ENCODE results near the gene KLF16. TPM values are rescaled to one million over a fixed set of nuclear protein-coding genes. Genes with fewer than 3 reads are reported as not detected.
A peak's percentile ranks its signal among the peaks of the same experiment; 100 is the strongest.

Gene KLF16
- total RNA-seq, 4 donors from 2014 or later, result 9.0 to 18.3 (median 11.6) TPM

DNA sequence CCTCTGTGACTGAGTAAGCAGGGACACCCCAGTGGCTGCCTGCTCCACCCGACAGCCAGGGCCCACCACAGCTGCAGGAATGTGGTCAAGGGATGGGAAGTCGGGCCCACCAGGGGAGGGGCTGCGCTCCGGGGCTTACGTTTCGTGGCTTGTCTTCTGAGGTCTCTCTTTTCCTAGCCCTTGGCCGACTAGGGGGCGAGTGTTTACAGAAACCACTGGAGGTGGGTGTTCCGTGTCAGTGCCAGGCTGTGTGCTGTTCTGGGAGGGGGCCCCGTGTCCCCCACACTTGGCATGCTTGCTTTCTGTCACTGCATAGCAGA lies 46.3 kb upstream of the KLF16 start:
- peak overlapping the region in 1 of 4 donors; percentile 88 for H3K27ac ChIP-seq
- H3K36me3 ChIP-seq, result peaks cover 0 to 9% (median 2%) of the 10 kb centered on the region in 4 donors
- in situ Hi-C loops (cut with MboI; ENCODE audit: low pct_ligation_motif_present in 1 of 4, low pct_unique_long_range_greater_than_20kb in 1 of 4, low sequenced_read_pairs in 3 of 4), result no loop called here
- intact Hi-C loops (cut with DNase I; ENCODE audit: low total_unique reads), result no loop called here
- DNase-seq, result no peak
- no peaks in the 10 kb centered on the region for H3K9me3 ChIP-seq
- peaks cover 11 to 58% (median 48%) of the 10 kb centered on the region in 4 donors for H3K4me1 ChIP-seq
- no peak overlapping the region for H3K4me3 ChIP-seq
- WGBS, 2 donors (ENCODE audit: low coverage in 1 of 2), result 76% methylated on average over 10 of the region's 10 CpGs; no CpG with 5 or more reads in 1 of the 2 donors
- TF ChIP-seq, protein P1, sequence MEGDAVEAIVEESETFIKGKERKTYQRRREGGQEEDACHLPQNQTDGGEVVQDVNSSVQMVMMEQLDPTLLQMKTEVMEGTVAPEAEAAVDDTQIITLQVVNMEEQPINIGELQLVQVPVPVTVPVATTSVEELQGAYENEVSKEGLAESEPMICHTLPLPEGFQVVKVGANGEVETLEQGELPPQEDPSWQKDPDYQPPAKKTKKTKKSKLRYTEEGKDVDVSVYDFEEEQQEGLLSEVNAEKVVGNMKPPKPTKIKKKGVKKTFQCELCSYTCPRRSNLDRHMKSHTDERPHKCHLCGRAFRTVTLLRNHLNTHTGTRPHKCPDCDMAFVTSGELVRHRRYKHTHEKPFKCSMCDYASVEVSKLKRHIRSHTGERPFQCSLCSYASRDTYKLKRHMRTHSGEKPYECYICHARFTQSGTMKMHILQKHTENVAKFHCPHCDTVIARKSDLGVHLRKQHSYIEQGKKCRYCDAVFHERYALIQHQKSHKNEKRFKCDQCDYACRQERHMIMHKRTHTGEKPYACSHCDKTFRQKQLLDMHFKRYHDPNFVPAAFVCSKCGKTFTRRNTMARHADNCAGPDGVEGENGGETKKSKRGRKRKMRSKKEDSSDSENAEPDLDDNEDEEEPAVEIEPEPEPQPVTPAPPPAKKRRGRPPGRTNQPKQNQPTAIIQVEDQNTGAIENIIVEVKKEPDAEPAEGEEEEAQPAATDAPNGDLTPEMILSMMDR (IDR thresholded peaks at IDR 0.05), result no peak
- TF ChIP-seq POLR2AphosphoS5 (IDR thresholded peaks at IDR 0.05) (no peak), EP300 (IDR thresholded peaks at IDR 0.05; ENCODE audit: low read depth) (no peak), POLR2A (IDR thresholded peaks at IDR 0.05) (no peak)
- H3K27me3 ChIP-seq, result no peaks in the 10 kb centered on the region

DNA sequence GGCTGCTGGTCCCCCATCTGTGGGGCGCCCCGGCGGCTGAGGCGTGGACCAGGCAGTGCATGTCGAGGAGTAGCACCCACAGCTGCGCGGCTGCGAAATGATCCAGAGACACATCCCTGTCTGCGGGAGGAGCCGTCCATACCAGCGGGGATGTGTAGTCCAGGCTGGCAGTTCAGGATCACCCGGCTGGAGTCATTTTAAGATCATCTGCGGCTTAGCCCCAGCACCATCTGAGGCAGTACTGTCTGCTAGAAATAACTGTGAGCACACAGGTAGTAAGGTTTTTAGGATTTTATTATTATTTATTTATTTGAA lies 44.9 kb upstream of the KLF16 start:
- Histone ChIP-seq H3K9me3 (no peaks in the 10 kb centered on the region), H3K27me3 (no peaks in the 10 kb centered on the region), H3K27ac (peak overlapping the region; percentile 88 to 92 (median 92)), H3K4me3 (peak overlapping the region in 3 of 4 donors; percentile 7 to 48 (median 34)), H3K4me1 (peaks cover 11 to 61% (median 53%) of the 10 kb centered on the region in 4 donors), H3K36me3 (peaks cover 0 to 9% (median 2%) of the 10 kb centered on the region in 4 donors)
- DNase-seq, result no peak
- whole genome bisulfite sequencing, 2 donors (ENCODE audit: low coverage in 1 of 2), result 53% methylated on average over 13 of the region's 13 CpGs; no CpG with 5 or more reads in 1 of the 2 donors
- no peak for TF ChIP-seq EP300 (IDR thresholded peaks at IDR 0.05; ENCODE audit: low read depth)
- TF ChIP-seq POLR2AphosphoS5 (IDR thresholded peaks at IDR 0.05), result no peak
- no peak for TF ChIP-seq POLR2A (IDR thresholded peaks at IDR 0.05)
- TF ChIP-seq, protein P1 (IDR thresholded peaks at IDR 0.05), result no peak
- in situ Hi-C loops (cut with MboI; ENCODE audit: low pct_ligation_motif_present in 1 of 4, low pct_unique_long_range_greater_than_20kb in 1 of 4, low sequenced_read_pairs in 3 of 4) (no loop called here), intact Hi-C loops (cut with DNase I; ENCODE audit: low total_unique reads) (no loop called here)

DNA sequence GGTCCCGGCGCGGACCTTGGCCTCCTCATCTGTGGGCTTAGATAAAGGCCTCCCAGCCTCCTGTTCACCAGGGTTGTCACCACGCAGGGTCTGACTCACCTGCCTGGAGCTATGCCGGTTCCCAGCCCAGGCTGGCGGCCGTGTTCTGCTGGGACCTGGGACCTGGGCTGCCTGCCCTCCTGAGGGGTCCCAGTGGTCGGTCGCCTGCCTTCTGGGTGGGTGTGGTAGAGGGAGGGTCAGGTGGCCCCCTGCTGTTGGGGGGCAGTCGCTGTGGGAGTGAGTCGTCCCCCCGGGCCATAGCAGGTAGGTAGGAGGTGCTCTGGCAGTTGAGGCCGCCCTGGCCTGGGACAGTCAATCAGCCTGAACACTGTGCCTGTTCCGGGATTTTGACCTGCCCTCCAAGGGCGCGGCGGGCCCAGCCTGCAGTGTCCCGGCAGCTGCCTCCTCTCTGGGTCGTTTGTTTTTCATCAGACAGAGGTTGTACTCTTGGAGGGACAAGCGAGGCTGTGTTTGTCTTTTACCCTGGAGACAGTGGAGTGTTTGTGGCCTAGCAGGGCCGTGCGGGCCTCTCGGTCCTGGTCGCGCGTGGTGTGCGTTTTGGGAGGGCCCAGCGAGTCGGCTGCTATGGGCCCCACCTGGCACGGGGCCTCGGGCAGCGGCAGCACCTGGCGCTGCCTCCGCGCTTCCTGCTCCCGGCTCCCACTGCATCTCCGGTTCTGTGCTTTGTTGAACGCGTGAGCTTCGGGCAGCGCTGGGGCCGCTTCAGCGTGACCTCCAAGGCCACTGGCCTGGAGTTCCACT lies 44.4 kb upstream of the KLF16 start:
- TF ChIP-seq POLR2AphosphoS5 (IDR thresholded peaks at IDR 0.05) (peak; percentile 32 to 78 (median 77)), POLR2A (IDR thresholded peaks at IDR 0.05) (peak; percentile 86), EP300 (IDR thresholded peaks at IDR 0.05; ENCODE audit: low read depth) (no peak)
- TF ChIP-seq, protein P1 (IDR thresholded peaks at IDR 0.05), result no peak
- peaks cover 0 to 3% (median 1%) of the 10 kb centered on the region in 4 donors for H3K36me3 ChIP-seq
- no peaks in the 10 kb centered on the region for H3K27me3 ChIP-seq
- in situ Hi-C loops (cut with MboI; ENCODE audit: low pct_ligation_motif_present in 1 of 4, low pct_unique_long_range_greater_than_20kb in 1 of 4, low sequenced_read_pairs in 3 of 4), result no loop called here
- no peaks in the 10 kb centered on the region for H3K9me3 ChIP-seq
- H3K4me3 ChIP-seq, result peak overlapping the region in 3 of 4 donors; percentile 7 to 48 (median 34)
- 44 to 71% methylated on average over 3 to 37 of the region's 43 CpGs for WGBS, 2 donors (ENCODE audit: low coverage in 1 of 2)
- H3K4me1 ChIP-seq, result peaks cover 11 to 65% (median 53%) of the 10 kb centered on the region in 4 donors
- H3K27ac ChIP-seq, result peak overlapping the region; percentile 88 to 92 (median 92)
- peak; percentile 84 for DNase-seq
- intact Hi-C loops (cut with DNase I; ENCODE audit: low total_unique reads), result no loop called here

DNA sequence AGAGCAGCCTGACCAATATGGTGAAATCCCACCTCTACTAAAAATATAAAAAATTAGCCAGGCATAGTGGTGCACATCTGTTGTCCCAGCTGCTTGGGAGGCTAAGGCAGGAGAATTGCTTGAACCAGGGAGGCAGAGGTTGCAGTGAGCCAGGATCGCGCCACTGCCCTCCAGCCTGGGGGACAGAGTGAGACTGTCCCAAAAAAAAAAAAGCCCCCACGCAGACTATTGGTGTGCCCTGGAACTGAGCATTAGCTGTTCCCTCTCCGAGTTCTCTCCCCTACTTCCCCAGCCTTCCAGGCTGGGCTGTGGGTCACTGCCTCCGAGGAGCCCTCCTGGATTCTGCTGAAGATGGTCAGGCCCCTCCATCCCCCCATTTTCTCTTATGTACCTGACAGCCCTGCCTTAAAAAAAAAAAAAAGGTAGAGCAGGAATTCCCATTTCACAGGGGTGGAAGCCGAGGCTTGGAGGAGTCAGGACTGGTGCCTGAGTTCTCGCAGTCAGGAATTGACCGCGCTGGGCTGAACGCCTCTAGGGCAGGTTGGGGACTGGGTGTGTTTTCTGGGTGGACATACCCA lies 43.7 kb upstream of the KLF16 start:
- intact Hi-C loops (cut with DNase I; ENCODE audit: low total_unique reads) (no loop called here), in situ Hi-C loops (cut with MboI; ENCODE audit: low pct_ligation_motif_present in 1 of 4, low pct_unique_long_range_greater_than_20kb in 1 of 4, low sequenced_read_pairs in 3 of 4) (no loop called here)
- no peaks in the 10 kb centered on the region for H3K9me3 ChIP-seq
- DNase-seq, result no peak
- TF ChIP-seq, protein P1 (IDR thresholded peaks at IDR 0.05), result peak in 1 of 5 experiments; percentile 6
- TF ChIP-seq POLR2AphosphoS5 (IDR thresholded peaks at IDR 0.05) (no peak), EP300 (IDR thresholded peaks at IDR 0.05; ENCODE audit: low read depth) (no peak), POLR2A (IDR thresholded peaks at IDR 0.05) (no peak)
- peaks cover 11 to 62% (median 51%) of the 10 kb centered on the region in 4 donors for H3K4me1 ChIP-seq
- H3K27me3 ChIP-seq, result no peaks in the 10 kb centered on the region
- WGBS, 2 donors (ENCODE audit: low coverage in 1 of 2), result 74 to 76% methylated on average over 5 to 10 of the region's 10 CpGs
- H3K36me3 ChIP-seq, result no peaks in the 10 kb centered on the region
- H3K27ac ChIP-seq, result peak overlapping the region; percentile 88 to 92 (median 92)
- peak overlapping the region in 2 of 4 donors; percentile 34 to 48 for H3K4me3 ChIP-seq
